ENCODE measurements around the gene IL17REL.
A peak's percentile ranks its signal among the peaks of the same experiment; 100 is the strongest.

IL17REL gene

GRCh38 chr22:49970528-49971231 lies 41.9 kb downstream of the IL17REL start:
- no peak for FAIRE-seq
- DNase-seq (ENCODE audit: insufficient read length, low spot score): peak; percentile 94
- TF ChIP-seq TAF1 (IDR thresholded peaks at IDR 0.05; ENCODE audit: low read depth, low read length): peak; percentile 45
- TF ChIP-seq POLR2A (IDR thresholded peaks at IDR 0.05; ENCODE audit: low read depth, low read length): peak; percentile 72
- TF ChIP-seq POLR2AphosphoS5 (IDR thresholded peaks at IDR 0.05; ENCODE audit: low read depth, low read length): peak; percentile 68; the same call in 1 of the 2 replicates
- TF ChIP-seq PAX5 (IDR thresholded peaks at IDR 0.05; ENCODE audit: insufficient read depth, low read length, severe bottlenecking): no peak
- peak; percentile 4; the same call in 1 of the 2 replicates for TF ChIP-seq SPI1 (IDR thresholded peaks at IDR 0.05; ENCODE audit: low read depth, low read length)
- TF ChIP-seq POU2F2 (IDR thresholded peaks at IDR 0.05; ENCODE audit: low read depth, low read length): peak; percentile 68; the same call in 1 of the 2 replicates

DNA sequence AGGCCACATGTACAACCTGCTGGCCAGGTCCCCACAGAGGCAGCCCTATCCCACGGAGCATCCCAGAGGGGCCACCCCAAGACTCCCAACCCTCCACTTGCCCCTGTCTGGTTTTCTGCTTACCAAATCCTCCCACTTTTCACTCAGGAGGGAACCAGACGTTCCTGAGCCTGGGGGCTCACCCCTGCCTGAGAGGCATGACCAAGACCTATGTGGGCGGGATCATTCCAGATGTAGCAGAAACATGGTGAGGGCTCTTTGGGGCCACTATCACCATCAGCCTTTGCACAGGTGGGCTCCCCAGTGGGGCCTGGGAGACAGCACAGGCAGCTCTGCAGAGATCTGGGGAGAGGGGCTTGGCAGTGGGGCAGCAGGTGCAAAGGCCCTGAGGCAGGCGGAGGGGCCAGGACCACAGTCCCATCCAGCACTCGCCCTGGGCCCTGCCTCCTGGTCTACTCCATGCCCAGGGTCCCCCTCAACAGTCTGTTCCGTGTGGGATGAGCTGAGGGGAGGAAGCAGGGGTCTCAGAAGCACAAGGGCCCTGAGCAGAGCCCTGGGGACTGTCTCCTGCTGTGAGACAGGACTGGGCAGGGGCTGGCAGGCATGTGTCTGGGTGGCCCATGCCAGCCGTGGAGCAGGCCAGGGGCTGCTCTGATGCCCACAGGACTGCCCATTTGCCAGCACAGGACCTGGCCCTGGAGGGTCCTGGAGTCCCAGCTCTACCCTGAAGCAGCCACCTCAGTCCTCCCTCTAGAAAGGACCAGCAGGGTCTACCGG lies 42.6 kb downstream of the IL17REL start:
- DNase-seq (ENCODE audit: insufficient read length, low spot score) (no peak), FAIRE-seq (no peak)
- TF ChIP-seq SPI1 (IDR thresholded peaks at IDR 0.05; ENCODE audit: low read depth, low read length) (no peak), PAX5 (IDR thresholded peaks at IDR 0.05; ENCODE audit: insufficient read depth, low read length, severe bottlenecking) (no peak), POLR2A (IDR thresholded peaks at IDR 0.05; ENCODE audit: low read depth, low read length) (no peak), POU2F2 (IDR thresholded peaks at IDR 0.05; ENCODE audit: low read depth, low read length) (no peak), TAF1 (IDR thresholded peaks at IDR 0.05; ENCODE audit: low read depth, low read length) (no peak)

DNA sequence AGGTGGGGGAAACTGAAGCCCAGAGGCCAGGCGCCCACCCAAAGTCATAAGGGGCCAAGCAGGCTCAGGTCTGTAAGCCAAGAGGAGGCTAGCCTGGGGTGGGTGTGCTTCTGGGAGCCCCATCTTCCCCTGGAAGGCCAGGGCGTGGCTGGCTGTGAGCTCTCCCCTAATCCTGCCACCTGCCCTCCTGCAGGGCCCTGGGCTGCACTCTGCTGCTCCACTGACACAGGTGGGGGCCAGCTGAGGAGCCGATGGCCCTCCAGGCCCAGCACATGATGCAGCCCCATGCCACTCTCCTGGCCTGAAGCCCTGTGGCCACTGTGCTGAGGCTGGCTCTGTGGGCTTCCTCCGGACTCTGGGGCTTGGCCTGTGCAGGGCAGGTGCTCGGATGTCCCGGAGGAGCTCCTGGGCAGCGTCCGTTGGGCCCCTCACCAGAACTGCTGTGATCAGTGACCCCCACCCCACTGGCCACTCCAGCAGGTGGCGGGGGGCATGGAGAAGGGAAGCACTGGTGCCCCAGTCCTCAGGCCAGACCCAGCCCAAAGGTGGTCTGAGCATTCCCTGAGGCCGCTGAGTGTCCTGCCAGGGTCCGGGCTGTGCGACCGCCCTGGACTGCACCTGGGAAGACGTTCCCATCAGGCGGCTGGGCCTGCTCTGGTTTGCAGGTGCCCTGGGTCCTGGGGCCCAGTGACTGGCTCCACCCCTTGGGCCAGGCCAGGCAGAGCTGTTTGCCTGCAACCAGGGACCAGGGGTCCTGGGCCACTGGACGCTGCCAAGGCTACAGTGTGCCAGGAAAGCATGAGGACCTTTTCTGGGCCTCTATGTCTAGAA lies 43.5 kb downstream of the IL17REL start:
- FAIRE-seq (no peak), DNase-seq (ENCODE audit: insufficient read length, low spot score) (no peak)
- TF ChIP-seq SPI1 (IDR thresholded peaks at IDR 0.05; ENCODE audit: low read depth, low read length) (no peak), POLR2AphosphoS5 (IDR thresholded peaks at IDR 0.05; ENCODE audit: low read depth, low read length) (no peak), TAF1 (IDR thresholded peaks at IDR 0.05; ENCODE audit: low read depth, low read length) (no peak), PAX5 (IDR thresholded peaks at IDR 0.05; ENCODE audit: insufficient read depth, low read length, severe bottlenecking) (no peak), POU2F2 (IDR thresholded peaks at IDR 0.05; ENCODE audit: low read depth, low read length) (no peak)

- DNase-seq (ENCODE audit: insufficient read length, low spot score) (no peak), FAIRE-seq (no peak)
- no peak for TF ChIP-seq POLR2A (IDR thresholded peaks at IDR 0.05; ENCODE audit: low read depth, low read length)
Measured at GRCh38 chr22:49968313-49968830, 44.2 kb downstream of the IL17REL start.

DNA sequence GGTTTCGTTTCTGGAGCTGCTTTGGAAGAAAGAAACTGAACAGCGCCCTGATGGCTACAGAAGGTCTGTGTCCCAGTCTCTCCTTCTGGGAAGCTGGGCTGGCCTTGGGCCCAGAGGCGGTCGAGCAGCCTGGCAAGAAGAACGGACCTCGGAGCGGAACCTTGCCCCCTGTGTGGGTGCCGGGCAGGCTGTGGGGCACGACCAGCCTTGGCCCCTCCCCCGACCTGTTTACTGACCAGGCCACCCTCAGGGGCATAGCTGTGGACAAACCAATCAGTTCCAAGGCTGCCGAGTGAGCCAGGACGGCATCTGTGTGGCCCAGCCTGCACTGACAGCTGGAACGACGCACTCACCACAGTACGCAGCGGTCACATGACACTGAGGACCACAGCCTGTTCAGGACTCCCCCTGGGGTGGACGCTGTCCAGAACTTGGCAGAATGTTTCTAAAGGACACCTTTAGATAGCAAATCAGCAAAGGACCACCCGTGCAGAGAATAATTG lies 44.8 kb downstream of the IL17REL start:
- no peak for DNase-seq (ENCODE audit: insufficient read length, low spot score)
- TF ChIP-seq PAX5 (IDR thresholded peaks at IDR 0.05; ENCODE audit: insufficient read depth, low read length, severe bottlenecking): no peak
- no peak for TF ChIP-seq POLR2AphosphoS5 (IDR thresholded peaks at IDR 0.05; ENCODE audit: low read depth, low read length)
- TF ChIP-seq TAF1 (IDR thresholded peaks at IDR 0.05; ENCODE audit: low read depth, low read length): no peak
- no peak for TF ChIP-seq SPI1 (IDR thresholded peaks at IDR 0.05; ENCODE audit: low read depth, low read length)
- no peak for TF ChIP-seq POLR2A (IDR thresholded peaks at IDR 0.05; ENCODE audit: low read depth, low read length)
- no peak for TF ChIP-seq POU2F2 (IDR thresholded peaks at IDR 0.05; ENCODE audit: low read depth, low read length)
- no peak for FAIRE-seq

GRCh38 chr22:49966774-49967705 lies 45.5 kb downstream of the IL17REL start:
- TF ChIP-seq SPI1 (IDR thresholded peaks at IDR 0.05; ENCODE audit: low read depth, low read length) (peak; percentile 44), PAX5 (IDR thresholded peaks at IDR 0.05; ENCODE audit: insufficient read depth, low read length, severe bottlenecking) (no peak), TAF1 (IDR thresholded peaks at IDR 0.05; ENCODE audit: low read depth, low read length) (no peak), POLR2AphosphoS5 (IDR thresholded peaks at IDR 0.05; ENCODE audit: low read depth, low read length) (no peak), POU2F2 (IDR thresholded peaks at IDR 0.05; ENCODE audit: low read depth, low read length) (no peak), POLR2A (IDR thresholded peaks at IDR 0.05; ENCODE audit: low read depth, low read length) (no peak)
- peak; percentile 66 for FAIRE-seq
- DNase-seq (ENCODE audit: insufficient read length, low spot score): peak; percentile 27

DNA sequence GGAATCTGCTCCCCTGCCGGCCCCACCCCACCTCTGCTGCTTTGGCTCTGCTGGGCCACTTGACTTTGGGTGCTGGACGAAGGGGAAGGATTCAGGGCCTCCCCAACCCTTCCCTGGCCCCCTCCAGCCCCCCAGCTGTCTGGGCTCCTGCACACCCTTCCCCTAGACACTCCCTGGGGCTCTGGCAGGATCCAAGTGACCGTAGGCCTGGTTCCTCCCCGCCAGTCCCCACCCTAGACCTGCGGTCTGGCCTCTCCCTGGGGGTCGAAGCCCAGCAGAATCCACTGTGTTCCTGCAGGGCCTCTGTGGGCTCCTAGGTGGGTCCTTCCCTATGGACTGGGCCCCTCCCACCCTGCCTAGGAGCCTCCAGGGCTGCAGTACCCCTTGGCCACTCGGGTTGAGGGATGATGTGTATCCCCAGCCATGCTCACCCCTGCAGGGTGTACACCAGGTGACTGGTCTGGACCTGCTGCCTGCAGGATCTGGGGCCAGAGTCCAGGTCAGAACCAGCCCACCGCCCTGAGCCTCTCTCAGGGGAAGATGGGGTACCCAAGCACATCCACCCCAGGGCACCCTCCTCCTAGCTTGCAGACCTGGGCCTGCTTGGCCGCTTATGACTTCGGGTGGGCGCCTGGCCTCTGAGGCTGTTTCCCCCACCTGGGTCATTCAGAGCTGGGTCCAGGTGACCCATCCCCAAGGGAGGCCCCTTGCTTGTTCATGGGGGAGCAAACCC lies 46.4 kb downstream of the IL17REL start:
- TF ChIP-seq SPI1 (IDR thresholded peaks at IDR 0.05; ENCODE audit: low read depth, low read length): no peak
- TF ChIP-seq POU2F2 (IDR thresholded peaks at IDR 0.05; ENCODE audit: low read depth, low read length): peak; percentile 68
- no peak for TF ChIP-seq PAX5 (IDR thresholded peaks at IDR 0.05; ENCODE audit: insufficient read depth, low read length, severe bottlenecking)
- TF ChIP-seq POLR2A (IDR thresholded peaks at IDR 0.05; ENCODE audit: low read depth, low read length): peak; percentile 28; the same call in 1 of the 2 replicates
- no peak for TF ChIP-seq TAF1 (IDR thresholded peaks at IDR 0.05; ENCODE audit: low read depth, low read length)
- peak; percentile 57; the same call in 1 of the 2 replicates for TF ChIP-seq POLR2AphosphoS5 (IDR thresholded peaks at IDR 0.05; ENCODE audit: low read depth, low read length)
- DNase-seq (ENCODE audit: insufficient read length, low spot score) (no peak), FAIRE-seq (peak; percentile 52)
